Measurements from ENCODE around the gene PHC2. TPM values are rescaled to one million over a fixed set of nuclear protein-coding genes. Genes with fewer than 3 reads are reported as not detected.

Gene PHC2
- polyA plus RNA-seq, 1 donor from 2014 or later: 171 TPM

DNA sequence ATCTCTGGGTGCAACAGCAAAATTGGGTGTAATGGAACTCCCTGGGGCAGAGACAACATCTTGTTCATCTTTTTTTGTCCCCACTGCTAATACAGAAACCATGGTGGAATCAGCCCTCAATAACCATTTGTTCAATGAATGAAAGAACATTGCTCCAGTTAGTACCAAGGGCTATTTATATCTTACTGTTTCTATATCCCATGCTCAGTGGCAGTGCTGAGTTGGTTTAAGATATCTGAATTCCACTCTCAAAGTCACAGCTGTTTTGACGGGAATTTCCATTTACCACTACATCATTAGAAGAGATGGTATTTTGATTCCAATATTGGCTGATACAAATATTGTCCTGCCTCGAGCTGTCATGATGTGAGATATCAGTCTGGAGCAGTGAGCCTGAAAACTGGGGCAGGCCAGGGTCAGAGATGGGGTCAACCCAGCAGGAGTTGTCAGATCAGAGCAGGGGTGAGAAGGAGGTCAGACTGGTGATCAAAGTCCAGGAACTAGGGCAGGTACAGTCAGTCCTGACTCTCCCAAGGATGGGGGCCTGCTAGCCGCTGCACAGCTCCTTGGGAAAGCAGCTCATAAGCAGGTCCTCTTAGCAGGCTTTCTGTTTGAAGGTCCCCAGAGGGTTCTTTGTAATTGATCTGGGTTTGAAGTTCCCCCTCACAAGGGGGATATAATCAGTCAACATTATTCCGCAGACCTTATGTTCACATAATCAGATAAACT lies 5.8 kb upstream of the PHC2 start:
- Histone ChIP-seq H2AFZ (ENCODE audit: low read depth, low read length) (no peak overlapping the region), H3K79me2 (replicated peaks; ENCODE audit: insufficient read depth, low read length) (no peaks in the 10 kb centered on the region), H3K9me2 (ENCODE audit: insufficient read depth, low read length) (no peaks in the 10 kb centered on the region), H3K27me3 (ENCODE audit: insufficient read depth, low read depth, low read length) (no peaks in the 10 kb centered on the region), H3K9ac (ENCODE audit: low read length) (no peak overlapping the region), H3K27ac (ENCODE audit: low read length) (no peak overlapping the region), H3K9me3 (ENCODE audit: low read length) (no peaks in the 10 kb centered on the region), H4K20me1 (ENCODE audit: insufficient read depth) (no peaks in the 10 kb centered on the region), H3K4me2 (ENCODE audit: low read length) (no peak overlapping the region), H3K4me3 (ENCODE audit: low read length) (no peak overlapping the region), H3K36me3 (ENCODE audit: insufficient read depth, low read length) (no peaks in the 10 kb centered on the region), H3F3A (ENCODE audit: insufficient read depth, low read length, poor library complexity, severe bottlenecking) (no peaks in the 10 kb centered on the region)
- TF ChIP-seq EZH2 (IDR thresholded peaks at IDR 0.05; ENCODE audit: borderline replicate concordance, insufficient read depth, low read length, poor library complexity, severe bottlenecking) (no peak), SMC3 (conservative IDR thresholded peaks at IDR 0.05; ENCODE audit: poor library complexity) (no peak), RAD21 (conservative IDR thresholded peaks at IDR 0.05) (no peak), TAF1 (IDR thresholded peaks at IDR 0.05; ENCODE audit: low read depth) (no peak), EP300 (conservative IDR thresholded peaks at IDR 0.05; ENCODE audit: poor library complexity, severe bottlenecking) (no peak), MXI1 (conservative IDR thresholded peaks at IDR 0.05; ENCODE audit: poor library complexity, severe bottlenecking) (no peak), POLR2AphosphoS5 (IDR thresholded peaks at IDR 0.05) (no peak)
- TF ChIP-seq, protein P1, sequence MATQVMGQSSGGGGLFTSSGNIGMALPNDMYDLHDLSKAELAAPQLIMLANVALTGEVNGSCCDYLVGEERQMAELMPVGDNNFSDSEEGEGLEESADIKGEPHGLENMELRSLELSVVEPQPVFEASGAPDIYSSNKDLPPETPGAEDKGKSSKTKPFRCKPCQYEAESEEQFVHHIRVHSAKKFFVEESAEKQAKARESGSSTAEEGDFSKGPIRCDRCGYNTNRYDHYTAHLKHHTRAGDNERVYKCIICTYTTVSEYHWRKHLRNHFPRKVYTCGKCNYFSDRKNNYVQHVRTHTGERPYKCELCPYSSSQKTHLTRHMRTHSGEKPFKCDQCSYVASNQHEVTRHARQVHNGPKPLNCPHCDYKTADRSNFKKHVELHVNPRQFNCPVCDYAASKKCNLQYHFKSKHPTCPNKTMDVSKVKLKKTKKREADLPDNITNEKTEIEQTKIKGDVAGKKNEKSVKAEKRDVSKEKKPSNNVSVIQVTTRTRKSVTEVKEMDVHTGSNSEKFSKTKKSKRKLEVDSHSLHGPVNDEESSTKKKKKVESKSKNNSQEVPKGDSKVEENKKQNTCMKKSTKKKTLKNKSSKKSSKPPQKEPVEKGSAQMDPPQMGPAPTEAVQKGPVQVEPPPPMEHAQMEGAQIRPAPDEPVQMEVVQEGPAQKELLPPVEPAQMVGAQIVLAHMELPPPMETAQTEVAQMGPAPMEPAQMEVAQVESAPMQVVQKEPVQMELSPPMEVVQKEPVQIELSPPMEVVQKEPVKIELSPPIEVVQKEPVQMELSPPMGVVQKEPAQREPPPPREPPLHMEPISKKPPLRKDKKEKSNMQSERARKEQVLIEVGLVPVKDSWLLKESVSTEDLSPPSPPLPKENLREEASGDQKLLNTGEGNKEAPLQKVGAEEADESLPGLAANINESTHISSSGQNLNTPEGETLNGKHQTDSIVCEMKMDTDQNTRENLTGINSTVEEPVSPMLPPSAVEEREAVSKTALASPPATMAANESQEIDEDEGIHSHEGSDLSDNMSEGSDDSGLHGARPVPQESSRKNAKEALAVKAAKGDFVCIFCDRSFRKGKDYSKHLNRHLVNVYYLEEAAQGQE (IDR thresholded peaks at IDR 0.05; ENCODE audit: borderline replicate concordance): no peak
- TF ChIP-seq, protein P2, sequence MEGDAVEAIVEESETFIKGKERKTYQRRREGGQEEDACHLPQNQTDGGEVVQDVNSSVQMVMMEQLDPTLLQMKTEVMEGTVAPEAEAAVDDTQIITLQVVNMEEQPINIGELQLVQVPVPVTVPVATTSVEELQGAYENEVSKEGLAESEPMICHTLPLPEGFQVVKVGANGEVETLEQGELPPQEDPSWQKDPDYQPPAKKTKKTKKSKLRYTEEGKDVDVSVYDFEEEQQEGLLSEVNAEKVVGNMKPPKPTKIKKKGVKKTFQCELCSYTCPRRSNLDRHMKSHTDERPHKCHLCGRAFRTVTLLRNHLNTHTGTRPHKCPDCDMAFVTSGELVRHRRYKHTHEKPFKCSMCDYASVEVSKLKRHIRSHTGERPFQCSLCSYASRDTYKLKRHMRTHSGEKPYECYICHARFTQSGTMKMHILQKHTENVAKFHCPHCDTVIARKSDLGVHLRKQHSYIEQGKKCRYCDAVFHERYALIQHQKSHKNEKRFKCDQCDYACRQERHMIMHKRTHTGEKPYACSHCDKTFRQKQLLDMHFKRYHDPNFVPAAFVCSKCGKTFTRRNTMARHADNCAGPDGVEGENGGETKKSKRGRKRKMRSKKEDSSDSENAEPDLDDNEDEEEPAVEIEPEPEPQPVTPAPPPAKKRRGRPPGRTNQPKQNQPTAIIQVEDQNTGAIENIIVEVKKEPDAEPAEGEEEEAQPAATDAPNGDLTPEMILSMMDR (IDR thresholded peaks at IDR 0.05; ENCODE audit: poor library complexity, severe bottlenecking): no peak

DNA sequence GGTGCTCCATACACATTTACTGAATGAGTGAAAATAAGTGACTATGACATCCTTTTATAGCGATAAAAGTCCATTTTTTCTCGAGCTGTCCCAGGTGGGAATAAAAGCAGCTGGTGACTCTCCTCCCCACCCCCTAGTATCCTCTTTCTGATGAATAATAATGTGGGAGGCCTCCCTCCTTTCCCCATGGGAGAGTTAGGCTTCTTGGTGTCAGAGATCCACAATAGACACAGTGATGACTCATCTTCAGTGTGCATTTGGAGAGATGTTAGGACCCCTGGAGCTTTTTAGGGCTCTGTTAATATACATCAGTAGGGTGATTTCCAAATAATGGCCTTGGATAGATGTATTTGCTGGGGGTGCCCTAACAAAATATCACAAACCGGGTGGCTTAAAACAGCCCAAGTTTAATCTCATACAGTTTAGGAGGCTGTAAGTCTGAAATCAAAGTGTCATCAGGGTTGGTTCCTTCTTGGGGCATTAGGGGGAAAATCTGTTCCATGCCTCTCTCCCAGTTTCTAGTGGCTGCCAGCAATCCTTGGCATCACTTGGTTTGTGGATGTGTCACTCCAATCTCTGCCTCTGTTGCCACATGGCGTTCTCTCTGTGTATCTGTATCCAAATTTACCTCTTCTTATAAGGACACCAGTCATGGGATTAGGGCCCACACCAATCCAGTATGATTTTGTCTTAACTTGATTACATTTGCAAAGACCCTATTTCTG lies 4.4 kb upstream of the PHC2 start:
- no peak overlapping the region for H3K4me2 ChIP-seq (ENCODE audit: low read length)

More for the DNA sequence above, 4.4 kb upstream of the PHC2 start:
- Histone ChIP-seq H4K20me1 (ENCODE audit: insufficient read depth) (no peaks in the 10 kb centered on the region), H3K27ac (ENCODE audit: low read length) (no peak overlapping the region), H3K9me3 (ENCODE audit: low read length) (no peaks in the 10 kb centered on the region), H2AFZ (ENCODE audit: low read depth, low read length) (no peak overlapping the region), H3F3A (ENCODE audit: insufficient read depth, low read length, poor library complexity, severe bottlenecking) (no peaks in the 10 kb centered on the region), H3K27me3 (ENCODE audit: insufficient read depth, low read depth, low read length) (no peaks in the 10 kb centered on the region), H3K36me3 (ENCODE audit: insufficient read depth, low read length) (no peaks in the 10 kb centered on the region), H3K9ac (ENCODE audit: low read length) (no peak overlapping the region), H3K9me2 (ENCODE audit: insufficient read depth, low read length) (no peaks in the 10 kb centered on the region), H3K4me3 (ENCODE audit: low read length) (no peak overlapping the region), H3K79me2 (replicated peaks; ENCODE audit: insufficient read depth, low read length) (no peaks in the 10 kb centered on the region)
- TF ChIP-seq, protein P1 (IDR thresholded peaks at IDR 0.05; ENCODE audit: borderline replicate concordance): no peak
- TF ChIP-seq EZH2 (IDR thresholded peaks at IDR 0.05; ENCODE audit: borderline replicate concordance, insufficient read depth, low read length, poor library complexity, severe bottlenecking): no peak

All from neural cell (in vitro differentiated cells).